SK-N-SH (cell line): ENCODE results near the gene ZMIZ1. TPM values are rescaled to one million over a fixed set of nuclear protein-coding genes. Genes with fewer than 3 reads are reported as not detected.

Experiments used
- CTCF ChIA-PET: fragments of 300-600, 350-600 bp; formaldehyde crosslinking; extraction: SDS; loops from one replicate; lab custom pipeline; 2021; lab: Yijun Ruan, JAX
- POLR2A ChIA-PET: fragments of 350-600 bp; sonication (Branson Sonifier 250); formaldehyde crosslinking; extraction: SDS; loops from one replicate; lab custom pipeline; 2020; ENCODE audit warnings: antibody characterized with exemption, inconsistent platforms; lab: Yijun Ruan, JAX
- DNase-seq: peaks from one replicate; pipeline ENCODE4 v3.0.0; 2012
- H2AFZ ChIP-seq: fragments of 200-600 bp; sonication (generic); 2 replicates; pipeline ENCODE4 v1.8.1; 2016; ENCODE audit warnings: antibody characterized with exemption, mild to moderate bottlenecking, low read depth
- H3F3A ChIP-seq: fragments of 200-600 bp; sonication (generic); replicated peaks from 2 replicates; pipeline ENCODE3; 2016; ENCODE audit warnings: antibody characterized with exemption, mild to moderate bottlenecking; ENCODE audit not compliant: insufficient read depth
- H3K27ac ChIP-seq, 2 experiments: fragments of 200-500 bp in 1 of 2; fragments of 200-600 bp in 1 of 2; sonication (Bioruptor generic) in 1 of 2; sonication (generic), shearing (Covaris generic) in 1 of 2; 2 replicates each; pipeline versions ENCODE4 v1.5.1 to v1.6.1; 2014 to 2016; ENCODE audit warnings: low read depth in 2 of 2, inconsistent platforms in 1 of 2, low read length in 1 of 2, mild to moderate bottlenecking in 1 of 2, mixed read lengths in 1 of 2
- H3K27me3 ChIP-seq: fragments of 200-600 bp; sonication (generic), shearing (Covaris generic); 2 replicates; pipeline ENCODE4 v1.6.1; 2016; ENCODE audit warnings: mixed run types; ENCODE audit not compliant: insufficient read depth
- H3K36me3 ChIP-seq, 2 experiments: fragments of 200-500 bp in 1 of 2; fragments of 200-600 bp in 1 of 2; sonication (Bioruptor generic) in 1 of 2; sonication (generic) in 1 of 2; replicated peaks in 1 of 2; 2 replicates each; pipeline versions ENCODE3 to v1.5.1; 2014 to 2016; ENCODE audit warnings: low read length in 1 of 2, mild to moderate bottlenecking in 1 of 2; ENCODE audit not compliant: insufficient read depth in 2 of 2, control insufficient read depth in 1 of 2
- H3K4me1 ChIP-seq, 2 experiments: fragments of 200-500 bp in 1 of 2; fragments of 200-600 bp in 1 of 2; sonication (Bioruptor generic) in 1 of 2; sonication (generic), shearing (Covaris generic) in 1 of 2; 2 replicates each; pipeline versions ENCODE4 v1.5.1 to v1.6.1; 2014 to 2016; ENCODE audit warnings: low read depth in 1 of 2, low read length in 1 of 2, mixed run types in 1 of 2; ENCODE audit not compliant: insufficient read depth in 2 of 2, control insufficient read depth in 1 of 2
- H3K4me2 ChIP-seq: fragments of 200-600 bp; sonication (generic), shearing (Covaris generic); 2 replicates; pipeline ENCODE4 v1.6.1; 2017; ENCODE audit warnings: mixed run types
- H3K4me3 ChIP-seq, 2 experiments: fragments of 200-500 bp in 1 of 2; fragments of 200-600 bp in 1 of 2; sonication (Bioruptor generic) in 1 of 2; sonication (generic), shearing (Covaris generic) in 1 of 2; 2 replicates each; pipeline versions ENCODE4 v1.5.1 to v1.8.1; 2014 to 2016; ENCODE audit warnings: low read depth in 2 of 2, inconsistent platforms in 1 of 2, low read length in 1 of 2, mild to moderate bottlenecking in 1 of 2, mixed read lengths in 1 of 2, moderate library complexity in 1 of 2
- H3K79me2 ChIP-seq: fragments of 200-600 bp; sonication (generic); 2 replicates; pipeline ENCODE4 v1.8.1; 2017; ENCODE audit warnings: mild to moderate bottlenecking; ENCODE audit not compliant: insufficient read depth
- H3K9ac ChIP-seq: fragments of 200-600 bp; sonication (generic); 2 replicates; pipeline ENCODE4 v1.6.1; 2017; ENCODE audit warnings: mixed run types
- H3K9me2 ChIP-seq: fragments of 200-600 bp; sonication (generic); 2 replicates; pipeline ENCODE4 v1.6.1; 2017; ENCODE audit warnings: mixed run types
- H3K9me3 ChIP-seq: fragments of 200-600 bp; sonication (generic); 2 replicates; pipeline ENCODE4 v1.6.1; 2017; ENCODE audit warnings: mixed run types, mild to moderate bottlenecking, moderate library complexity
- H4K20me1 ChIP-seq: fragments of 200-600 bp; sonication (generic); 2 replicates; pipeline ENCODE4 v1.6.1; 2017; ENCODE audit warnings: mild to moderate bottlenecking, mixed run types; ENCODE audit not compliant: insufficient read depth
- CHD2 ChIP-seq: fragments of 150-350 bp; IDR thresholded peaks from 2 replicates; pipeline ENCODE4 v1.6.1; 2018; ENCODE audit warnings: low read length; ENCODE audit not compliant: partially characterized antibody
- ELF1 ChIP-seq: IDR thresholded peaks from 2 replicates; pipeline ENCODE4 v1.4.0; 2012
- EP300 ChIP-seq, 2 experiments: IDR thresholded peaks; 2 replicates each; pipeline versions ENCODE4 v1.4.0 to v1.6.1; 2012; ENCODE audit warnings: borderline replicate concordance in 1 of 2, low read depth in 1 of 2, low read length in 1 of 2
- EZH2phosphoT487 ChIP-seq: fragments of 200-600 bp; sonication (generic); IDR thresholded peaks from 2 replicates; pipeline ENCODE4 v1.6.1; 2017; ENCODE audit warnings: low read depth, mixed run types, mild to moderate bottlenecking, antibody characterized with exemption, moderate library complexity, borderline replicate concordance
- FOXJ3 ChIP-seq: sonication (generic); formaldehyde crosslinking; IDR thresholded peaks from 2 replicates; pipeline ENCODE4 v1.5.1; 2020; ENCODE audit warnings: mild to moderate bottlenecking, missing genetic modification reagents
- FOXM1 ChIP-seq: IDR thresholded peaks from 2 replicates; pipeline ENCODE4 v1.4.0; 2012; ENCODE audit warnings: low read depth, mild to moderate bottlenecking
- GATA2 ChIP-seq: sonication (generic); formaldehyde crosslinking; IDR thresholded peaks from 2 replicates; pipeline ENCODE4 v1.5.0; 2020; ENCODE audit warnings: mild to moderate bottlenecking, missing genetic modification reagents
- JUND ChIP-seq: IDR thresholded peaks from 2 replicates; pipeline ENCODE4 v1.4.0; 2012
- MEF2A ChIP-seq: IDR thresholded peaks from 2 replicates; pipeline ENCODE4 v1.4.0; 2012; ENCODE audit warnings: low read depth, borderline replicate concordance
- MXI1 ChIP-seq: IDR thresholded peaks from 2 replicates; pipeline ENCODE4 v1.6.1; 2012; ENCODE audit warnings: mild to moderate bottlenecking, low read depth, low read length, improper control_type of control experiment
- NRF1 ChIP-seq: IDR thresholded peaks from 2 replicates; pipeline ENCODE4 v1.6.1; 2012; ENCODE audit warnings: low read depth, mild to moderate bottlenecking, low read length
- PBX3 ChIP-seq: IDR thresholded peaks from 2 replicates; pipeline ENCODE4; 2012
- POLR2AphosphoS5 ChIP-seq: IDR thresholded peaks from 2 replicates; pipeline ENCODE4 v1.6.1; 2012; ENCODE audit warnings: low read depth, low read length
- RAD21 ChIP-seq: IDR thresholded peaks from 2 replicates; pipeline ENCODE4 v1.6.1; 2012; ENCODE audit warnings: mild to moderate bottlenecking, low read length
- RCOR1 ChIP-seq: fragments of 150-350 bp; IDR thresholded peaks from 2 replicates; pipeline ENCODE4 v1.6.1; 2017; ENCODE audit warnings: antibody characterized with exemption, low read length
- RXRA ChIP-seq: IDR thresholded peaks from 2 replicates; pipeline ENCODE4 v1.4.0; 2012; ENCODE audit warnings: low read depth, mild to moderate bottlenecking, borderline replicate concordance
- SIN3A ChIP-seq: IDR thresholded peaks from 2 replicates; pipeline ENCODE4 v1.6.1; 2012; ENCODE audit warnings: low read depth, mild to moderate bottlenecking, low read length, moderate library complexity, borderline replicate concordance
- TAF1 ChIP-seq: IDR thresholded peaks from 2 replicates; pipeline ENCODE4 v1.6.1; 2012; ENCODE audit warnings: low read depth, mild to moderate bottlenecking, low read length, moderate library complexity, borderline replicate concordance
- TCF12 ChIP-seq: IDR thresholded peaks from 2 replicates; pipeline ENCODE4 v1.4.0; 2012
- TEAD4 ChIP-seq: IDR thresholded peaks from 2 replicates; pipeline ENCODE4 v1.4.0; 2012; ENCODE audit warnings: mild to moderate bottlenecking, borderline replicate concordance; ENCODE audit not compliant: insufficient read depth
- USF2 ChIP-seq: fragments of 150-350 bp; IDR thresholded peaks from 2 replicates; pipeline ENCODE4 v1.6.1; 2017; ENCODE audit warnings: antibody characterized with exemption, low read length, low read depth, borderline replicate concordance
- YY1 ChIP-seq: IDR thresholded peaks from 2 replicates; pipeline ENCODE4 v1.4.0; 2012; ENCODE audit warnings: low read depth, mild to moderate bottlenecking
- WGBS: methylation state at CpG from one replicate; pipeline ENCODE4 v1.1.6; 2017; ENCODE audit warnings: low lambda C conversion rate; 5-methylcytosine and 5-hydroxymethylcytosine counted together
- polyA plus RNA-seq, 3 experiments: library from polyadenylated mRNA; depleted of rRNA; stranded (reverse); fragments of >200 nt; gene quantifications; 2 replicates each; pipeline ENCODE4 v1.2.3, GENCODE V29; 2012
- TF ChIP-seq, protein P1 (sequence below): IDR thresholded peaks from 2 replicates; pipeline ENCODE4 v1.4.0; 2012; ENCODE audit warnings: low read depth

Gene ZMIZ1
- polyA plus RNA-seq, 1 of the 3 experiments (the other 2 are of a cell fraction) = 23.5 TPM

GRCh38 chr10:79097021-79097872 is 28.5 kb downstream of the ZMIZ1 start:
- Histone ChIP-seq H3K4me1 (peaks cover 3 to 88% of the 10 kb centered on the region in 2 experiments; a peak in 3 of 4 replicates), H3F3A (no peaks in the 10 kb centered on the region), H3K4me3 (no peak overlapping the region), H3K79me2 (peaks cover 100% of the 10 kb centered on the region), H3K9me3 (no peaks in the 10 kb centered on the region), H3K27ac (peak overlapping the region in 1 of 2 experiments; percentile 69; a peak in 1 of 4 replicates), H4K20me1 (peaks cover 99% of the 10 kb centered on the region), H3K27me3 (no peaks in the 10 kb centered on the region), H3K9ac (no peak overlapping the region), H3K4me2 (no peak overlapping the region), H3K9me2 (no peaks in the 10 kb centered on the region), H2AFZ (no peak overlapping the region), H3K36me3 (peaks cover 0 to 5% of the 10 kb centered on the region in 2 experiments)
- POLR2A ChIA-PET = interaction anchor here (1.1 kb wide), 1 partner anchor 9 kb away, joined by 4 read pairs; no protein-coding TSS in a partner anchor
- CTCF ChIA-PET = interaction anchor here (1.2 to 1.5 kb wide), 3 partner anchors 22 to 98 kb away, joined by 3 to 11 read pairs (median 4); no protein-coding TSS in a partner anchor
- WGBS = 81% methylated on average over 8 of the region's 11 CpGs
- peak; percentile 67 for DNase-seq
- TF ChIP-seq PBX3 (no peak), POLR2AphosphoS5 (no peak), MXI1 (no peak), RXRA (no peak), SIN3A (no peak), TAF1 (no peak), GATA2 (no peak), FOXJ3 (no peak), FOXM1 (no peak), RCOR1 (no peak), MEF2A (no peak), EZH2phosphoT487 (no peak), NRF1 (no peak), CHD2 (no peak)
- TF ChIP-seq, protein P1, sequence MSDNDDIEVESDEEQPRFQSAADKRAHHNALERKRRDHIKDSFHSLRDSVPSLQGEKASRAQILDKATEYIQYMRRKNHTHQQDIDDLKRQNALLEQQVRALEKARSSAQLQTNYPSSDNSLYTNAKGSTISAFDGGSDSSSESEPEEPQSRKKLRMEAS = no peak

- H2AFZ ChIP-seq = no peak overlapping the region
- H3K4me3 ChIP-seq = no peak overlapping the region
- H3K9me3 ChIP-seq = no peaks in the 10 kb centered on the region
- peaks cover 0 to 5% of the 10 kb centered on the region in 2 experiments for H3K36me3 ChIP-seq
- no peak overlapping the region for H3K4me2 ChIP-seq
- H3K79me2 ChIP-seq = peaks cover 100% of the 10 kb centered on the region
- ChIA-PET CTCF (interaction anchor here (1.1 to 1.4 kb wide), 3 partner anchors 23 to 104 kb away, joined by 3 to 11 read pairs (median 4); no protein-coding TSS in a partner anchor), POLR2A (interaction anchor here (1.1 kb wide), 1 partner anchor 10 kb away, joined by 4 read pairs; no protein-coding TSS in a partner anchor)
- H3F3A ChIP-seq = no peaks in the 10 kb centered on the region
- H3K27me3 ChIP-seq = no peaks in the 10 kb centered on the region
- H3K9ac ChIP-seq = no peak overlapping the region
- no peaks in the 10 kb centered on the region for H3K9me2 ChIP-seq
- H4K20me1 ChIP-seq = peaks cover 99% of the 10 kb centered on the region
- WGBS = 100% methylated on average over 5 of the region's 5 CpGs
- H3K27ac ChIP-seq = peak overlapping the region in 1 of 2 experiments; percentile 5; a peak in 1 of 4 replicates
- DNase-seq = no peak
- H3K4me1 ChIP-seq = peaks cover 6 to 91% of the 10 kb centered on the region in 2 experiments; a peak in 3 of 4 replicates
- TF ChIP-seq RCOR1 (no peak), JUND (no peak), YY1 (no peak), USF2 (no peak), ELF1 (no peak), MXI1 (no peak), MEF2A (no peak), EP300 (IDR thresholded peaks at IDR 0.05; ENCODE audit: borderline replicate concordance in 1 of 2, low read depth in 1 of 2, low read length in 1 of 2) (no peak), GATA2 (no peak), FOXJ3 (no peak), CHD2 (no peak), RAD21 (no peak), TEAD4 (no peak), TCF12 (no peak)
- TF ChIP-seq, protein P1 = no peak
Observed at GRCh38 chr10:79098061-79098460, 29.3 kb downstream of the ZMIZ1 start.
